CD4-positive, CD25-positive, alpha-beta regulatory T cell (primary cell): ENCODE results near the gene NCLN. TPM values are rescaled to one million over a fixed set of nuclear protein-coding genes. Genes with fewer than 3 reads are reported as not detected.
"Not testable (repeated sequence)": the region's sequence is repeated elsewhere in the genome, so short reads cannot be mapped to it uniquely, and the experiment has no call there.

Experiments used
- ATAC-seq, 2 donors: fragments of 150-1000 bp; cut with Tn5 transposase; one replicate each; pipeline ENCODE4 v1.10.0; 2021; ENCODE audit warnings: low read depth in 2 of 2, moderate number of reproducible peaks in 2 of 2, moderate library complexity in 1 of 2
- DNase-seq, 3 donors: peaks; one replicate each; pipeline versions ENCODE4 v3.0.0 to v3.0.0-alpha.2; 2012 to 2022; ENCODE audit warnings: mixed read lengths in 1 of 3
- H3K27ac ChIP-seq: one replicate; pipeline ENCODE4 v1.7.0; 2013; ENCODE audit warnings: mild to moderate bottlenecking, low read length; ENCODE audit not compliant: insufficient read depth, poor library complexity, severe bottlenecking
- H3K27me3 ChIP-seq: one replicate; pipeline ENCODE4 v1.7.0; 2013; ENCODE audit warnings: low read length; ENCODE audit not compliant: control insufficient read depth, insufficient read depth
- H3K36me3 ChIP-seq: one replicate; pipeline ENCODE4 v1.7.0; 2013; ENCODE audit warnings: mild to moderate bottlenecking, low read length, moderate library complexity; ENCODE audit not compliant: control insufficient read depth, insufficient read depth
- H3K4me1 ChIP-seq: 2 replicates; pipeline ENCODE4 v1.7.0; 2013; ENCODE audit warnings: mild to moderate bottlenecking, low read length; ENCODE audit not compliant: insufficient read depth, control insufficient read depth, poor library complexity, severe bottlenecking
- H3K4me3 ChIP-seq: one replicate; pipeline ENCODE4 v1.7.0; 2013; ENCODE audit warnings: low read depth, mild to moderate bottlenecking, low read length, moderate library complexity
- H3K9me3 ChIP-seq, 2 experiments: 1 replicate in 1 of 2; 2 replicates in 1 of 2; pipeline ENCODE4 v1.7.0; 2013; ENCODE audit warnings: low read length in 2 of 2, mild to moderate bottlenecking in 1 of 2, moderate library complexity in 1 of 2; ENCODE audit not compliant: control insufficient read depth in 2 of 2
- H3K27ac Mint-ChIP-seq, 3 donors: one replicate each; pipeline ENCODE4 v1.8.0; 2020 to 2022; ENCODE audit warnings: mild to moderate bottlenecking in 3 of 3, mixed read lengths in 3 of 3, moderate library complexity in 2 of 3
- H3K27me3 Mint-ChIP-seq: one replicate; pipeline ENCODE4 v1.8.0; 2022; ENCODE audit warnings: mild to moderate bottlenecking, mixed read lengths
- H3K36me3 Mint-ChIP-seq: one replicate; pipeline ENCODE4 v1.8.0; 2020; ENCODE audit warnings: mixed read lengths
- H3K4me1 Mint-ChIP-seq, 4 donors: one replicate each; pipeline ENCODE4 v1.8.0; 2020 to 2022; ENCODE audit warnings: mixed read lengths in 4 of 4, mild to moderate bottlenecking in 1 of 4
- H3K4me3 Mint-ChIP-seq, 4 donors: one replicate each; pipeline ENCODE4 v1.8.0; 2020 to 2022; ENCODE audit warnings: mild to moderate bottlenecking in 4 of 4, mixed read lengths in 4 of 4, moderate library complexity in 3 of 4
- H3K9me3 Mint-ChIP-seq, 7 donors: one replicate each; pipeline ENCODE4 v1.8.0; 2020 to 2022; ENCODE audit warnings: mixed read lengths in 7 of 7, mild to moderate bottlenecking in 3 of 7, moderate library complexity in 2 of 7
- polyA plus RNA-seq, 4 donors: library from polyadenylated mRNA; unstranded; fragments of 300-500 nt; fragmentation: Illumina TruSeq; gene quantifications; one replicate each; pipeline ENCODE4 v1.2.3, GENCODE V29; 2021
- total RNA-seq: library from RNA; stranded (reverse); gene quantifications from one replicate; pipeline ENCODE4 v1.2.3, GENCODE V29; 2022

NCLN gene
- total and polyA plus RNA-seq, 5 donors from 2014 or later: 13.3 to 48.0 (median 25.0) TPM

DNA sequence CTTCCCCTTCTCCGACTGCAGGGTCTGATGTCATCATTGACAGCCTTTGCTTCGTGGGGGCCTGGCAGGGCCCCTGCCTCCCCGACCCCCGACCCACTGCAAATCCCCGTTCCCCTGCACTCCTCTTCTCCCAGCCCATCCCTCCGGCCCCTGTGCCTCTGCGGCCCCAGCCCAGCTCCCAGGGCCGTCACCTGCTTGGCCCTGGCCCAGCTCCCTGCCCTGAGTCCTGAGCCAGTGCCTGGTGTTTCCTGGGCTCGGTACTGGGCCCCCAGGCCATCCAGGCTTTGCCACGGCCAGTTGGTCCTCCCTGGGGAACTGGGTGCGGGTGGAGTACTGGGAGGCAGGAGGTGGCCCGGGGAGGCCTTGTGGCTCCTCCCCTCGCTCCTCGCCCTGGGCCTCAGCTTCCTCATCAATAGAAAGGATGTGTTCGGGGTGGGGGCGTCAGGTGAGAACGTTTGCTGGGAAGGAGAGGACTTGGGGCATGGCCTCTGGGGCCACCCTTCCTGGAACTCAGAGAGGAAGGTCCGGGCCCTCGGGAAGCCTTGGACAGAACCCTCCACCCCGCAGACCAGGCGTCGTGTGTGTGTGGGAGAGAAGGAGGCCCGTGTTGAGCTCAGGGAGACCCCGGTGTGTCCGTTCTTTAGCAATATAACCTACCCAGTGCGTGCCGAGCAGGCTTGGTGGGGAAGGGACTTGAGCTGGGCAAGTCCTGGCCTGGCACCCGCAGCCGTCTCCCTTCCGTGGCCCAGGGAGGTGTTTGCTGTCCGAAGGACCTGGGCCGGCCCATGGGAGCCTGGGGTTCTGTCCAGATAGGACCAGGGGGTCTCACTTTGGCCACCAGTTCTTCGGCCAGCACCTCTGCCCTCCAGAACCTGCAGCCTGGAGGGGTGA, 22.8 kb downstream of the NCLN start:
- no peak for ATAC-seq
- Histone ChIP-seq H3K27me3 (no peaks in the 10 kb centered on the region), H3K4me3 (no peak overlapping the region), H3K9me3 (no peaks in the 10 kb centered on the region), H3K4me1 (no peaks in the 10 kb centered on the region), H3K27ac (no peak overlapping the region), H3K36me3 (peaks cover 16% of the 10 kb centered on the region)
- Mint-ChIP-seq H3K27ac (no peak overlapping the region), H3K9me3 (peaks cover 0 to 2% (median 0%) of the 10 kb centered on the region in 7 donors), H3K4me1 (peaks cover 0 to 3% (median 0%) of the 10 kb centered on the region in 4 donors), H3K27me3 (peaks cover 5% of the 10 kb centered on the region), H3K36me3 (no peaks in the 10 kb centered on the region), H3K4me3 (no peak overlapping the region)
- no peak for DNase-seq

DNA sequence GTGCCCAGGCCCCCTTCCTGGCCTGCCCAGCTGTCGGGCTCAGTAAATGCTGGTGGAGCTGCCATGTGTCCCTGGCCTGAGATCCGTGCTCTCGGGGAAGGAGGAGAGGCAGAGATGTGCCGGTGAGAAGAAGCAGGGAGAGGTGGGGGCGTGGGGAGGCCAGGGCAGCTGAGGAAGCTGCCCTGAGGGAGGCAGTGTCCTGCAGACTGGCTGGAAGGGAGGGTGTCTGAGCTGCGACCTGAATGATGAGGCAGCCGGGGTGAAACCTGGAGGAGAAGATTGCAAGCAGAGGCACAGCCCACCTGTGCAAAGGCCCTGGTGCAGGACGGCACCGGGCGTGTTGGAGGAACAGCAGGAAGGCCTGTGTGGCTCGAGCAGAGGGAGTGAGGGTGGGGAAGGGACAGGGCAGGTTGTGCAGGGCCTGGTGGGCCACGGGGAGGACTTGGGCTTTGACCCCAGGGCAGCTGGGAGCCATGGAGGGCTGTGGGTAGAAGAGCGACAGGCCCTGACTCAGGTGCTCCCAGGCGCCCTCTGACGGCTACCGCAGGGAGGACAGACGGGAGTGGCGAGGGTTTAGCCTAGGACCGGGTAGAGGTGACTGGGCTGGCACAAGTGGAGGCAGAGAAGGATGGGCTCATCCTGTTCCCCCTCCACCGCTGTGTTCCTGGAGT, 24.8 kb downstream of the NCLN start:
- H3K27ac ChIP-seq: no peak overlapping the region
- Mint-ChIP-seq H3K4me3 (no peak overlapping the region), H3K27ac (no peak overlapping the region), H3K4me1 (peaks cover 0 to 3% (median 0%) of the 10 kb centered on the region in 4 donors), H3K9me3 (peaks cover 0 to 2% (median 0%) of the 10 kb centered on the region in 7 donors), H3K36me3 (no peaks in the 10 kb centered on the region), H3K27me3 (peaks cover 5% of the 10 kb centered on the region)
- H3K36me3 ChIP-seq: peaks cover 13% of the 10 kb centered on the region
- H3K9me3 ChIP-seq: no peaks in the 10 kb centered on the region
- ATAC-seq (peak; percentile 76 to 82), DNase-seq (peak; percentile 36 to 61 (median 54))
- no peaks in the 10 kb centered on the region for H3K27me3 ChIP-seq
- no peak overlapping the region for H3K4me3 ChIP-seq
- H3K4me1 ChIP-seq: no peaks in the 10 kb centered on the region

DNA sequence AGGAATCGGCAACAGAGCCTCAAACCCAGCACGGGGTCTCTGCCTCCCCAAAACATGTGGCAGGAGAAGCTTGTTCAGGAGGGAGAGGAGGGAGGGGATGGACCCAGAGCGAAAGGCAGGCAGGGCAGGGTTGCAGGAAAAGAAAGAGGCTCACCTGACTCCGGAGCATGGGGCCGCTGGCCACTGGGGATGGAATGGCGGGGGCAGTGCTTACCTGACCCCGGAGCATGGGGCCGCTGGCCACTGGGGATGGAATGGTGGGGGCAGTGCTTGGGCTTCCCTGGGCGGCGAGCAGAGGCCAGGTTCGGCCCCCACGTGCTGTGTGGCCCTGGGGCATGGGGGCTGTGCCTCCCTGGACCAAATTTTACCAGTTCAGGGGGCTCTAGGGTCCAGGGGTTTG, 25.5 kb downstream of the NCLN start:
- Mint-ChIP-seq H3K4me3 (no peak overlapping the region), H3K9me3 (peaks cover 0 to 2% (median 0%) of the 10 kb centered on the region in 7 donors), H3K27ac (no peak overlapping the region), H3K4me1 (peaks cover 0 to 3% (median 0%) of the 10 kb centered on the region in 4 donors), H3K27me3 (peaks cover 5% of the 10 kb centered on the region), H3K36me3 (no peaks in the 10 kb centered on the region)
- H3K4me3 ChIP-seq: no peak overlapping the region
- H3K27me3 ChIP-seq: no peaks in the 10 kb centered on the region
- H3K4me1 ChIP-seq: no peaks in the 10 kb centered on the region
- H3K36me3 ChIP-seq: peaks cover 9% of the 10 kb centered on the region
- ATAC-seq: no peak
- no peaks in the 10 kb centered on the region for H3K9me3 ChIP-seq
- H3K27ac ChIP-seq: no peak overlapping the region
- DNase-seq: no peak

DNA sequence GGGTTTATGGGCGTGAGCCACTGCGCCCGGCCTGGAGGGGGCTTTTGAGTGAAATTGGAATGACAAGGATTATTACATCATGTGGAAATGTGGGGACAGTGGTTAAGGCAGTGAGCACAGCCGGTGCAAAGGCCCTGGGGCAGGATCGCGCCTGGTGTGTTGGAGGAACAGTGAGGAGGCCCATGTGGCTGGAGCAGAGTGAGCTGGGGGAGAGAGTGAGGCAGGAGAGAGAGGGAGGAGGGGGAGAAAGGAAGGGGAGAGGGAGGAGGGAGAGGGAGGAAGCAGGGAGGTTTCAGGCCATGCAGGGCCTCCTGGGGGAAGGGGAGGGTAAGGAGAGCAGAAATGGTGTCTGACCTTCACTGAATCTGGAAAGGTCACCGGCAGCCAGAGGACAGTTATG, 27.4 kb downstream of the NCLN start:
- Mint-ChIP-seq H3K4me3 (no peak overlapping the region), H3K36me3 (no peaks in the 10 kb centered on the region), H3K27me3 (peaks cover 5% of the 10 kb centered on the region), H3K9me3 (peaks cover 0 to 2% (median 0%) of the 10 kb centered on the region in 7 donors), H3K27ac (no peak overlapping the region), H3K4me1 (peaks cover 0 to 3% (median 0%) of the 10 kb centered on the region in 4 donors)
- no peak for DNase-seq
- H3K36me3 ChIP-seq: peaks cover under 1% of the 10 kb centered on the region
- no peak for ATAC-seq
- H3K27ac ChIP-seq: no peak overlapping the region
- H3K9me3 ChIP-seq: no peaks in the 10 kb centered on the region
- no peaks in the 10 kb centered on the region for H3K27me3 ChIP-seq
- no peaks in the 10 kb centered on the region for H3K4me1 ChIP-seq
- H3K4me3 ChIP-seq: no peak overlapping the region

DNA sequence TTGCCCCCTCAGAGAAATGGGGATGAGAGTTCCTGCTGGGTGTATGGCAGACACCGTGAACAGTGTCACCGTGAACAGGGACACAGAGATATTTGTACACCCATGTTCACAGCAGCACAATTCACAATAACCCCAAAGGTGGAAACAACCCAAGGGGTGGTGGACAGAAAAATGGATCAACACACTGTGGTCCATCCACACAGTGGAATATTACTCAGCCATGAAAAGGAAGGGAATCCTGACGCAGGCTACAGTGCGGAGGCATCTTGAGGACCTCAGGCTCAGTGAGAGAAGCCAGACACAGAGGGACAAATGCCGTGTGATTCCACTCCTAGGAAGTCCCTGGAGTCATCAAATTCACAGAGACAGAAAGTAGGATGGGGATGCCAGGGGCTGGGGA, 31.1 kb downstream of the NCLN start:
- Mint-ChIP-seq H3K27ac (no peak overlapping the region), H3K4me3 (no peak overlapping the region), H3K27me3 (peaks cover 5% of the 10 kb centered on the region), H3K4me1 (no peaks in the 10 kb centered on the region), H3K9me3 (peaks cover 0 to 2% (median 0%) of the 10 kb centered on the region in 7 donors), H3K36me3 (no peaks in the 10 kb centered on the region)
- no peak overlapping the region for H3K27ac ChIP-seq
- H3K9me3 ChIP-seq: no peaks in the 10 kb centered on the region
- ATAC-seq (no peak), DNase-seq (no peak)
- H3K36me3 ChIP-seq: no peaks in the 10 kb centered on the region
- H3K27me3 ChIP-seq: no peaks in the 10 kb centered on the region
- H3K4me3 ChIP-seq: no peak overlapping the region
- H3K4me1 ChIP-seq: no peaks in the 10 kb centered on the region

DNA sequence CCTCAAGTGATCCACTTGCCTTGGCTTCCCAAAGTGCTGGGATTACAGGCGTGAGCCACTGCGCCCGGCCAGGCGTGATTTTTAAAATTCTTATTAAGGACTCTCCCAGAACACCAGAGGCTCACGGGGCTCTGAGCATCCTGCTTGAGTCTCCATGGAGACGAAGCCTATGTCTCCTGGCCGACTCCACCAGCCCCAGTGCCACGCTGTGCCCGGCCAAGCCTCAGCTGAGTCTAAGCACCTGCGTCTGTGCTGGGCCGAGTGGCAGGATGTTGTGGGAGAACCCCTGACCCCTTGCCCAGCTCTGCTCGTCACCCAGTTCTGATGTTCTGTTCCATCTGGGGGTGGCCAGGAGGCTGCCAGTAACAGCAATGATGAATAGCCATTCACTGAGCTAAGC, 34.8 kb downstream of the NCLN start:
- Histone ChIP-seq H3K27ac (no peak overlapping the region), H3K4me3 (no peak overlapping the region), H3K4me1 (peaks cover 3% of the 10 kb centered on the region), H3K27me3 (no peaks in the 10 kb centered on the region), H3K9me3 (no peaks in the 10 kb centered on the region), H3K36me3 (no peaks in the 10 kb centered on the region)
- H3K27ac Mint-ChIP-seq: peak overlapping the region in 1 of 3 donors; percentile 9
- ATAC-seq: no peak
- H3K4me1 Mint-ChIP-seq: no peaks in the 10 kb centered on the region
- no peaks in the 10 kb centered on the region for H3K36me3 Mint-ChIP-seq
- peaks cover 5% of the 10 kb centered on the region for H3K27me3 Mint-ChIP-seq
- H3K9me3 Mint-ChIP-seq: peaks cover 0 to 2% (median 0%) of the 10 kb centered on the region in 7 donors
- no peak for DNase-seq
- no peak overlapping the region for H3K4me3 Mint-ChIP-seq

DNA sequence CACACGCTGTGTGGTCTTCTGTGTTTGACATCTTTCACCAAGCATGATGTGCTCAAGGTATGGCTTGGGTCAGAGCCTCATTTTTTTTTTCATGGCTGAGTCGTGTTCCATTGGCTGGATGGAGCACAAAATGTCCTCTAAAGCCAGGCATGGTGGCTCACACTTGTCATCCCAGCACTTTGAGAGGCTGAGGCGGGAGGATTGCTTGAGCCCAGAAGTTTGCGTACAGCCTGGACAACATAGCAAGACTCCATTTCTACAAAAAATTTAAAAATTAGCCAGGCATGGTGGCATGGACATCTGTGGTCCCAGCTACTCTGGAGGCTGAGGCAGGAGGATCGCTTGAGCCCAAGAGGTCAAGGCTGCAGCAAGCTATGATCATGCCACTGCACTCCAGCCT, 35.8 kb downstream of the NCLN start:
- not testable (repeated sequence) for ATAC-seq, DNase-seq, H3K27ac ChIP-seq, H3K36me3 ChIP-seq, H3K4me3 ChIP-seq, H3K27ac Mint-ChIP-seq, H3K4me1 ChIP-seq, H3K4me1 Mint-ChIP-seq, H3K36me3 Mint-ChIP-seq, H3K9me3 Mint-ChIP-seq, H3K27me3 ChIP-seq, H3K4me3 Mint-ChIP-seq, H3K9me3 ChIP-seq
- H3K27me3 Mint-ChIP-seq: peaks cover 10% of the 10 kb centered on the region
